B cell (primary cell): ENCODE measurements around the gene STAT4.

ENCODE experiments used
- CTCF ChIP-seq: fragments of 200-600 bp; IDR thresholded peaks from one replicate; pipeline ENCODE4 v1.8.0; 2022; ENCODE audit warnings: antibody characterized with exemption, mild to moderate bottlenecking
- EZH2 ChIP-seq: IDR thresholded peaks from 2 replicates; pipeline ENCODE4 v1.6.1; 2012; ENCODE audit warnings: borderline replicate concordance, low read depth, mild to moderate bottlenecking, moderate library complexity, low read length; ENCODE audit not compliant: insufficient read depth, poor library complexity, severe bottlenecking

- TF ChIP-seq CTCF (no peak), EZH2 (no peak)
Observed at GRCh38 chr2:191043438-191043837, 107.4 kb downstream of the STAT4 start.
